Right lobe of liver (tissue), 4 donors: ENCODE measurements around the gene PTEN.

Experiments used
- CTCF ChIP-seq, 4 donors: fragments of 200-600 bp in 3 of 4; fragments of 450-650 bp in 1 of 4; IDR thresholded peaks; one replicate each; pipeline versions ENCODE4 v1.5.1 to v1.8.0; 2016 to 2022; ENCODE audit warnings: antibody characterized with exemption in 4 of 4, mild to moderate bottlenecking in 2 of 4
- POLR2A ChIP-seq: fragments of 450-650 bp; IDR thresholded peaks from one replicate; pipeline ENCODE4 v1.6.1; 2017; ENCODE audit warnings: antibody characterized with exemption, mild to moderate bottlenecking
- donor health status: DM: no; HTN: no; CAD: no.
- donor health status: DM: no; HTN: no; CAD: no.
- donor health status: DM: no; HTN: yes; CAD: no.

- TF ChIP-seq CTCF (IDR thresholded peaks at IDR 0.05), result no peak
- no peak for TF ChIP-seq POLR2A
Observed at GRCh38 chr10:87860816-87861403, 2.5 kb upstream of the PTEN start.
